HG02588 (cell line): Measurements from ENCODE around the gene NOX3.

Experiments
- ATAC-seq: cut with Tn5 transposase; IDR thresholded peaks from one replicate; pipeline ENCODE4 v1.9.1; 2021; ENCODE audit warnings: mild to moderate bottlenecking, moderate library complexity; ENCODE audit not compliant: unreplicated experiment

NOX3 gene

GRCh38 chr6:155434829-155435423 is 20.7 kb downstream of the NOX3 start:
- ATAC-seq, result no peak

GRCh38 chr6:155434096-155434495 is 21.5 kb downstream of the NOX3 start:
- ATAC-seq, result no peak

GRCh38 chr6:155432293-155432692 is 23.3 kb downstream of the NOX3 start:
- ATAC-seq, result no peak

GRCh38 chr6:155429321-155429893 is 26.2 kb downstream of the NOX3 start:
- ATAC-seq, result no peak

DNA sequence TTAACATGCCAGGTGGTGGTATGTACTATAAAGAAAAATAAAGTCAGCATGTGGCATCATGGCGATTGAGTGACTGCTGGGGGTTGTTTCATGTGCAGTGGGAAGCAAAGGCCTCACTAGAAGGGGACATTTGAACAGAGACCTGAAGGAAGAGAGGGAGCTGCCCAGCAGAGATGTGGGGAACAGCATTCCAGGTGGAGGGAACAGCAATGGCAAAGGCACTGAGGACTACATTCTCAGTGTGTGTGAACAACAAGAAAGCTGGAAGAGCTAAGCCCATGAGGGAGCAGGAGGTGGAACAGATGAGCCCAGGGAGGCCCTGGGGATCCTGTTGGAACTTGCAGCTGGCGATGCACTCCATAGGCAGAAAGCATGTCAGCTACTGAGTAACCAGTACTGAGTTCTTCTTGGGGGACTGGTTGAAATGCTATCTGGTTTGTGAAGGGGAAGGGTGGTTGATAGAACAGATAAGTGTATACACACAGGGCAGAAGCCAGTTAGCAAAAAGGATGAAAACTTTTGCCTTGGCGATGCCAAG is 29.2 kb downstream of the NOX3 start:
- ATAC-seq, result no peak

- ATAC-seq, result no peak
Observed at GRCh38 chr6:155424181-155424580, 31.5 kb downstream of the NOX3 start.

DNA sequence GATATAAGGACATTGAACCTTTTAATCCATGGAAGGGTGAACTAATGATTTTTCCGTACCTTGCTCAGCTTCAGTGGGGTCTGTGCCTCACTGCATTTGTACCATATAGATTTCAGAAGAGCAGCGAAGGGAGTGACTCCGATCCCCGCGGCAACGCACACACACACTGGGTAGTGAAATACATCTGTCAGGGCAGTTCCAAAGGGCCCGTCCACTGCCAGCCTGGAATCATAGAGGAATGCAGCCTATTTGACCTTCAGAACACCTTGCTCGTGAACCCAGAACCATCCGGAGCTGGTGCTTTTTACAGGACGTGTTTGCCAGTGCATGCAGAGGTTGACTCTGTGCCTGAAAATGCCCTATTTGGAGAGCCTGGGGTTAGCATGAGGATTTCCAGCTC is 33.0 kb downstream of the NOX3 start:
- no peak for ATAC-seq

DNA sequence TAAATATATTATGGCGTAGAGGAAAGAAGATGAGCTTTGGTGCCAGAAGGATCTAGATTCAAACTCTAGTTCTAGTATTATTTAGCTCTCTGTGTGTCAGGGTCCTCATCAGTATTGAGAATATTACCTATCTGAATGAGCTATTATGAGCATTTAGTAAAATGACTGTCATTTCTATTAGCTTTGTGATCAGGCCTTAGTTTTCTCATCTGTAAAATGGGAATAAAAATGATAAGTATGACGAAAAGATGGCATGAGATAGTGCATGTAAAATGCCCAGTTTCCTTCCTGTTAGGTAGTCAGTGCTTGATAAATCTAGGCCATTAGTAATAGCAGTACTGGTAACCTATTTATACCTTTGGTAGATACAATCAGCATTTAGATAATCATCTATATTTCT is 35.1 kb downstream of the NOX3 start:
- no peak for ATAC-seq

GRCh38 chr6:155419161-155419560 is 36.5 kb downstream of the NOX3 start:
- ATAC-seq, result no peak

GRCh38 chr6:155418017-155418761 is 37.5 kb downstream of the NOX3 start:
- ATAC-seq, result peak; percentile 77

GRCh38 chr6:155417454-155417853 is 38.2 kb downstream of the NOX3 start:
- ATAC-seq, result no peak

- no peak for ATAC-seq
Observed at GRCh38 chr6:155415953-155416352, 39.7 kb downstream of the NOX3 start.

- ATAC-seq, result no peak
Observed at GRCh38 chr6:155414049-155414448, 41.6 kb downstream of the NOX3 start.

DNA sequence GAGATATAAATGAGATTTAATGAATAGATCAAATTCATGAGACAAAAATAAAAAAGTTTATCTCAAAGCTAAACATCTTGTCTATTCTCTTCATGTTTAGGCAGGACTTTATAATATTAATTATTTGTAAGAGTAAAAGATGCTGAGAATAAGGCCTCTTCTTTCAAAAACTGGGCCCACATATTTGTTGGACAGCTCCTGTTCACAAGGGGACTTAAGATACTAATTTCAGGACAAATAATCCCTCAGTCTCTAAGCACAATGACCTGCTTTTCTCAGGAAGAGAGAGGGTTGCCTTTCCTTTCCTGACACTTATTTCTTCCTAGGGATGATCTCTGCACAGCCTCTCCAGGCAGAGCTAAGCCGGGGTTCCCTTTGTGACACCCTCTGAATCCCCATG is 43.3 kb downstream of the NOX3 start:
- no peak for ATAC-seq

DNA sequence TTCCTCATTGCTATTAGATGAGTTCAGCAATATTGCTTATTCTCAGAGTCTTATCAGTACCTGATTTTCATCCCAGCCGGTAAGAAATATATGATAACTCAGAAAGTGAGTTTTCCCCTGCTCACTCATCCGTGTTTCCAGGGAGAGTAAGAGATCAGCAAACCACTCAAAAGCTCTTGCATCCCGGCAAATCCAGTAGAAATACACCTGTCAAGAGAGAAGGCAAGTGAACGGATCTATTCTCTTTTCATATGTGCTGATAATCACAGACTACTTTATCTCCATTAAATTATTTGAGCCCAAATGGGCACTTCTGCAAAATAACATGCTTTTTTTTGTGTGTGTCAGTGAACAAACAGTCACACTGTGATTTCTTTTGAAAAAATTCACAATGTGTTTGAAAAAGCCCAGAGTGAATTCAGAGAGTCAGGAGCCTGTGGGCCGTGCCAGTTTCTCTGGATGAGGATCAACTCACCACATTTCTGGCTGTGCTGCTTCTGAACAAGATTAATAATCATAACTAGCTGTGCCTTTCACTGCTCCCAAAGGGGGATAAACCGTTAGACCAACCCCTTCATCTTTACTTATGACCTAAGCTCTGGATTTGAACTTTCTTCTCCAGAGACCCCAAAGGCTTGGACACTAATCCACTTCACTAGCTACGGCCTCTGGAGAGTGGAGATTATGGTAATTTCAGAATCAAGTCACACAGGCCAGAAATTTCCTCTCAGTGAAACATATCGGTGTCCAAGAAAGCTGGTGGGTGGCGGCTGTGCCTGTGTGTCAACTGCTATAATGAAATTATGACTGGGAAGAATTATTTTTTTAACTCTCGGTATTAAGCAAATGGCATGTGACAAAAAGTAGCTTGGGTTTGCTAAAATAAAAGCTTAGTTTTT is 44.2 kb downstream of the NOX3 start:
- no peak for ATAC-seq

DNA sequence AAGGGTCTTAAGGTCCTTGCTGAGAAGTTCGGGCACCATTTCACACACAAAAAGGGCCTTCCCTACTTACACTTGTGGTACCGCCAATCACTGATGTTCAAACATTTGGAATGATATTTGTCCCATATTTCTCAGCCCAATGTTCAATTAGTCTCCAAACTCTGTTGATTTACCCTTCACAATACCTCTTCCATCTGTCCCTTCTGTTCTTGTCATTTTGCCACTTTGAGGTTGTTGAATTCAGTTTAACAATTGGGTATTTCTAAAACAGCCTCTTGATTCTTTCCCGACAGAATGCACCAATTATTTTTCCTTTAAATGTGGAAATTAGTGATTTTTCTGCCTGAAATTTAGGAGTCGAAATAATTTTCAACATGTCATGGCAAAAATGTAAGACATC is 46.2 kb downstream of the NOX3 start:
- ATAC-seq, result no peak

DNA sequence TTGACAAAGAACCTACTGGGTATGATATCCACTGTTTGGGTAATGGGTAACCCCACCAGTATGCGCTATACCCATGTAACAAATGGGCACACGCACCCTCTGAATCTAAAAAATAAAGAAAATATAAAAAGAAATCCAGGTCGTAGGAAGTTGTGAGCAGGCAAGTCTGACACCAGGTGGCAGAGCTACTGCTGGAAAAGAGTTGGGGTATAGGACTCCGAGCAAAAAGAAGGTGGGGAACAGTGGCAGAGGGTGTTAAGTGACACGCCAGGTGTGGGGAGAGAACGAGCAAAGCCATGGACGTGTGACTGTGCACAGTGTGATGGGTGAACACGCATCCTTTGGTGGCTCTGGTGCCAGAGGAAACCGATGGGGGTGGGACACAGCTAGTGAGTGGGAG is 46.7 kb downstream of the NOX3 start:
- no peak for ATAC-seq

DNA sequence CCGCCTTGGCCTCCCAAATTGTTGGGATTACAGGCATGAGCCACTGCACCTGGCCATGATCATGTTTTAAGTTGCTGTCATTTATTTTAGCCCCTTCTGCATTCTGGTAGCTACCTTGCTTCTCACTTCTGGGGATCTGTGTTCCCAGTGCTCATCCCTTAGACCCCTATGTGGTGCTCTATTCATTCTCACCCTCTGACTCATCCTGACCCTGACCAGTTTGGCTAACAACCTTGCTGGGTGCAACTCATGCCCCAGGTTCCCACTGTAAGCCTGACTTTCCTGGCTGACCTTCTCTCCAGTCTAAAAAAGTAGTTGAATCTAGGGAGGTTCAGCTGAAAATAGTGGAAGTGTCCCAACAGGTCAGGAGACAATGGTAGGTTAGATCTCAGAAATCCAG is 47.4 kb downstream of the NOX3 start:
- ATAC-seq, result no peak

- no peak for ATAC-seq
Observed at GRCh38 chr6:155406801-155407200, 48.8 kb downstream of the NOX3 start.

GRCh38 chr6:155404937-155405336 is 50.7 kb downstream of the NOX3 start:
- no peak for ATAC-seq

DNA sequence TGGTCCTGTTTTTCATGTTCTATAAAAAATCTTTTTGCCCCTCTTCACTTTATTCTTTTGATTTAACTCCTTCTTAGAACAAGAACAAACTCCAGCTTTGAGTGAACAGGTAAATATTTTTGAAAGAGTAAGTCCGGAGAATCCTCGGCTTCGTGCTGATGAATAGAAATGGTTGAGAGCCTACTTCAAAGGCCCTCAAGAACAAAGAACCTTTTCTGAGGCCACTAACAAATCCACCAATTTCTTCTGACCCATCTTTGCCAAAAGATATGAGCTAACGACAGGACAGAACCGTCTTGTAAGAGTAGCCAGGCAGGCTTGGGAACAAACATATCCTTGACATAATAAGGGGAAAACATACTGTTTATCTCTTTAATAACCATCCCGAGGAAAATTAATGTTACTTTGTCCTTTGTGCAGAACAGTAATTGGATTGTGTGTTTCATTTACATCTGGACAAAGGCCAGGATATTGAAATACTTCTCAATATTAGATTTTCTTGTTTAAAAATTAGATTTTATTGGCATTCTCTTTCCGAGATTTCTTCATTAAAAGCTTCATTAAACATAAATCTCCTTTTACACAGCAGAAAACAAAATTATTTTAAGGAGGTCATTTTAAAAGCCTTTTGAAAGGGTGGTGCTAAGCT is 52.9 kb downstream of the NOX3 start:
- ATAC-seq, result no peak
